H1 (cell line): ENCODE results near the gene ACOT7. TPM values are rescaled to one million over a fixed set of nuclear protein-coding genes. Genes with fewer than 3 reads are reported as not detected.

ENCODE experiments used
- BCL11A ChIP-seq, 2 experiments: IDR thresholded peaks; one replicate each; pipeline ENCODE4 v1.6.1; 2011; ENCODE audit warnings: low read depth in 2 of 2, low read length in 2 of 2, mild to moderate bottlenecking in 2 of 2
- CHD2 ChIP-seq: IDR thresholded peaks from 2 replicates; pipeline ENCODE4 v1.6.1; 2012; ENCODE audit warnings: low read length, improper control_type of control experiment
- EGR1 ChIP-seq: IDR thresholded peaks from 2 replicates; pipeline ENCODE4 v1.6.1; 2011; ENCODE audit warnings: low read depth, low read length, borderline replicate concordance
- FOSL1 ChIP-seq: IDR thresholded peaks from 2 replicates; pipeline ENCODE4 v1.6.1; 2011; ENCODE audit warnings: mild to moderate bottlenecking, low read depth, low read length, moderate library complexity; ENCODE audit not compliant: insufficient read depth
- KDM4A ChIP-seq: IDR thresholded peaks from one replicate; pipeline ENCODE4 v1.7.1; 2012; ENCODE audit warnings: low read depth, mild to moderate bottlenecking, moderate library complexity, low read length, inconsistent platforms; ENCODE audit not compliant: severe bottlenecking
- MAFK ChIP-seq: IDR thresholded peaks from 2 replicates; pipeline ENCODE4 v1.6.1; 2012; ENCODE audit warnings: low read depth, mild to moderate bottlenecking, improper control_type of control experiment, low read length
- NRF1 ChIP-seq: IDR thresholded peaks from 2 replicates; pipeline ENCODE4 v1.6.1; 2011; ENCODE audit warnings: mild to moderate bottlenecking, low read depth, low read length, improper control_type of control experiment
- PHF8 ChIP-seq: fragments of 200-600 bp; sonication (generic); conservative IDR thresholded peaks from 2 replicates; pipeline ENCODE4 v1.7.1; 2012; ENCODE audit warnings: low read depth, mild to moderate bottlenecking, inconsistent platforms, low read length, moderate library complexity
- POU5F1 ChIP-seq: IDR thresholded peaks from 2 replicates; pipeline ENCODE4 v1.6.1; 2011; ENCODE audit warnings: low read depth, mild to moderate bottlenecking, low read length, moderate library complexity
- SP4 ChIP-seq: IDR thresholded peaks from 2 replicates; pipeline ENCODE4 v1.6.1; 2012; ENCODE audit warnings: low read length, inconsistent platforms
- TEAD4 ChIP-seq: IDR thresholded peaks from 2 replicates; pipeline ENCODE4 v1.6.1; 2012; ENCODE audit warnings: low read depth, low read length, inconsistent platforms, mixed read lengths
- USF2 ChIP-seq: IDR thresholded peaks from 2 replicates; pipeline ENCODE4 v1.6.1; 2011; ENCODE audit warnings: low read length, improper control_type of control experiment
- YY1 ChIP-seq: IDR thresholded peaks from 2 replicates; pipeline ENCODE4 v1.6.1; 2011; ENCODE audit warnings: low read depth, mild to moderate bottlenecking, low read length
- polyA plus RNA-seq, 7 experiments: library from polyadenylated mRNA; depleted of rRNA in 3 of 7; stranded (reverse) in 5 of 7; unstranded in 2 of 7; fragments of >200 nt in 5 of 7; fragments of 200-250 nt in 2 of 7; gene quantifications; 1 replicate in 5 of 7; 2 replicates in 1 of 7; 4 replicates in 1 of 7; pipeline versions ENCODE4 v1.2.1 to v1.2.3, GENCODE V29; 2011 to 2013; ENCODE audit warnings: missing spikeins in 2 of 7, mixed read lengths in 2 of 7
- total RNA-seq: library from RNA; stranded (reverse); fragmentation: NEBNext Ultra II Directional; extraction: Animal tissue kit (Norgen Biotek cat#: 25700); gene quantifications from 2 replicates; pipeline ENCODE4 v1.2.1, GENCODE V29; 2021

The ACOT7 gene
- total and polyA plus RNA-seq, 2 of the 8 experiments (the other 6 are each of a cell fraction or from before 2014, with no cell fraction given), result 151 to 214 TPM

GRCh38 chr1:6246497-6247467 lies 146.8 kb downstream of the ACOT7 start (continued):
- TF ChIP-seq MAFK, result no peak
- no peak for TF ChIP-seq NRF1
- peak; percentile 15; the same call in 1 of the 2 replicates for TF ChIP-seq CHD2
- no peak for TF ChIP-seq SP4
- no peak for TF ChIP-seq EGR1
- TF ChIP-seq USF2, result no peak
- no peak for TF ChIP-seq BCL11A (IDR thresholded peaks at IDR 0.05; ENCODE audit: low read depth in 2 of 2, low read length in 2 of 2)
- TF ChIP-seq KDM4A, result no peak
- TF ChIP-seq POU5F1, result no peak
- no peak for TF ChIP-seq FOSL1
- TF ChIP-seq YY1, result no peak
- TF ChIP-seq PHF8, result no peak
- TF ChIP-seq TEAD4, result no peak
